ENCODE results near the gene SELENOO.

DNA sequence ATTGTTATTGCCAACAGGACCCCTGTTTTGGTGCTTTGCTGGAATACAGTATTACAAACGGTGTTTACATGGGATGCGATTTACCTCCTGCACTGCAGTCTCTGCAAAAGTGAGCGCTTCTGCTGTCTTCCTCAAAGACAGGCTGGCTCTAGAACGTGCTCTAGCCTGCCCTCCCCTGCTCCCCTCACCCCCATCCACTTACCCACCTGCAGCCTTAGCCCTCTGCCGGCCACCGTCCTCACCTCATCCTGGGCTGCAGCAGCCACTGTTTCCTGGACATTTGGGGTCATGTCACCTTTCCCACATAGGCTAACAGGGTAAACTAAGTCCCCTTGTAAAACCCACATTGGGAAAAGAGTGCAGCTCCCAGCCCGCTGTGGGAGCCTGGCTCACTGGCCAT lies 39.9 kb upstream of the SELENOO start:
- TF ChIP-seq, protein P1, sequence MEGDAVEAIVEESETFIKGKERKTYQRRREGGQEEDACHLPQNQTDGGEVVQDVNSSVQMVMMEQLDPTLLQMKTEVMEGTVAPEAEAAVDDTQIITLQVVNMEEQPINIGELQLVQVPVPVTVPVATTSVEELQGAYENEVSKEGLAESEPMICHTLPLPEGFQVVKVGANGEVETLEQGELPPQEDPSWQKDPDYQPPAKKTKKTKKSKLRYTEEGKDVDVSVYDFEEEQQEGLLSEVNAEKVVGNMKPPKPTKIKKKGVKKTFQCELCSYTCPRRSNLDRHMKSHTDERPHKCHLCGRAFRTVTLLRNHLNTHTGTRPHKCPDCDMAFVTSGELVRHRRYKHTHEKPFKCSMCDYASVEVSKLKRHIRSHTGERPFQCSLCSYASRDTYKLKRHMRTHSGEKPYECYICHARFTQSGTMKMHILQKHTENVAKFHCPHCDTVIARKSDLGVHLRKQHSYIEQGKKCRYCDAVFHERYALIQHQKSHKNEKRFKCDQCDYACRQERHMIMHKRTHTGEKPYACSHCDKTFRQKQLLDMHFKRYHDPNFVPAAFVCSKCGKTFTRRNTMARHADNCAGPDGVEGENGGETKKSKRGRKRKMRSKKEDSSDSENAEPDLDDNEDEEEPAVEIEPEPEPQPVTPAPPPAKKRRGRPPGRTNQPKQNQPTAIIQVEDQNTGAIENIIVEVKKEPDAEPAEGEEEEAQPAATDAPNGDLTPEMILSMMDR (conservative IDR thresholded peaks at IDR 0.05; ENCODE audit: low read depth, low read length): no peak
- TF ChIP-seq EZH2 (IDR thresholded peaks at IDR 0.05; ENCODE audit: low read length, unreplicated experiment): no peak

All from PC-3 (cell line).